HEK293T (cell line): ENCODE measurements around the gene BCL2.

Source experiments
- CTCF ChIA-PET: fragments of 350-600 bp; formaldehyde crosslinking; extraction: SDS; loops from one replicate; lab custom pipeline; 2021; ENCODE audit warnings: antibody characterized with exemption, inconsistent platforms; lab: Yijun Ruan, JAX
- POLR2A ChIA-PET: fragments of 350-600 bp; formaldehyde crosslinking; extraction: SDS; loops from one replicate; lab custom pipeline; 2020; ENCODE audit warnings: antibody characterized with exemption, inconsistent platforms; lab: Yijun Ruan, JAX
- DNase-seq: peaks from one replicate; pipeline ENCODE4 v3.0.0; 2012; ENCODE audit warnings: mixed read lengths; ENCODE audit errors: extremely low spot score
- ARNT ChIP-seq: fragments of 450-650 bp; IDR thresholded peaks from 2 replicates; pipeline ENCODE4 v1.6.1; 2017; ENCODE audit warnings: mild to moderate bottlenecking
- BHLHE40 ChIP-seq: fragments of 450-650 bp; IDR thresholded peaks from 2 replicates; pipeline ENCODE4 v1.6.1; 2016; ENCODE audit warnings: mild to moderate bottlenecking, moderate library complexity, borderline replicate concordance
- CTBP1 ChIP-seq: fragments of 450-650 bp; IDR thresholded peaks from 2 replicates; pipeline ENCODE4 v1.6.1; 2016; ENCODE audit warnings: borderline replicate concordance
- ELF4 ChIP-seq: fragments of 450-650 bp; IDR thresholded peaks from 2 replicates; pipeline ENCODE4 v1.6.1; 2017; ENCODE audit warnings: antibody characterized with exemption
- FOXA1 ChIP-seq: fragments of 450-650 bp; IDR thresholded peaks from 2 replicates; pipeline ENCODE4 v1.6.1; 2016; ENCODE audit warnings: mild to moderate bottlenecking
- FOXK2 ChIP-seq: fragments of 450-650 bp; IDR thresholded peaks from 2 replicates; pipeline ENCODE4 v1.6.1; 2016; ENCODE audit warnings: mild to moderate bottlenecking
- FOXM1 ChIP-seq: fragments of 450-650 bp; IDR thresholded peaks from 2 replicates; pipeline ENCODE4 v1.6.1; 2017; ENCODE audit warnings: mild to moderate bottlenecking, borderline replicate concordance
- HDGF ChIP-seq: fragments of 450-650 bp; IDR thresholded peaks from 2 replicates; pipeline ENCODE4 v1.6.1; 2017; ENCODE audit warnings: antibody characterized with exemption, borderline replicate concordance
- L3MBTL2 ChIP-seq: fragments of 450-650 bp; conservative IDR thresholded peaks from 2 replicates; pipeline ENCODE4 v1.6.1; 2016; ENCODE audit warnings: mild to moderate bottlenecking
- LEF1 ChIP-seq: fragments of 450-650 bp; IDR thresholded peaks from 2 replicates; pipeline ENCODE4 v1.6.1; 2017; ENCODE audit warnings: mild to moderate bottlenecking, borderline replicate concordance
- NFRKB ChIP-seq: fragments of 450-650 bp; IDR thresholded peaks from 2 replicates; pipeline ENCODE4 v1.6.1; 2016; ENCODE audit warnings: mild to moderate bottlenecking, moderate library complexity
- PKNOX1 ChIP-seq: fragments of 450-650 bp; IDR thresholded peaks from 2 replicates; pipeline ENCODE4 v1.6.1; 2016
- SP1 ChIP-seq: fragments of 450-650 bp; IDR thresholded peaks from 2 replicates; pipeline ENCODE4 v1.6.1; 2017
- SUZ12 ChIP-seq: fragments of 450-650 bp; IDR thresholded peaks from 2 replicates; pipeline ENCODE4 v1.6.1; 2016; ENCODE audit warnings: mild to moderate bottlenecking
- TARDBP ChIP-seq: fragments of 450-650 bp; IDR thresholded peaks from 2 replicates; pipeline ENCODE4 v1.6.1; 2016
- ZNF384 ChIP-seq: fragments of 450-650 bp; IDR thresholded peaks from 2 replicates; pipeline ENCODE4 v1.6.1; 2016

BCL2 gene

GRCh38 chr18:63261029-63261428 lies 58.5 kb downstream of the BCL2 start:
- CTCF ChIA-PET: interaction anchor here (0.6 kb wide), 1 partner anchor 176 kb away, joined by 7 read pairs; no protein-coding TSS in a partner anchor
- DNase-seq: no peak
- TF ChIP-seq HDGF: no peak
- POLR2A ChIA-PET: no interaction called here

GRCh38 chr18:63260380-63260754 lies 59.2 kb downstream of the BCL2 start:
- ChIA-PET CTCF (interaction anchor here (0.6 kb wide), 1 partner anchor 175 kb away, joined by 7 read pairs; no protein-coding TSS in a partner anchor), POLR2A (no interaction called here)
- no peak for DNase-seq
- TF ChIP-seq HDGF: no peak
- TF ChIP-seq SUZ12: no peak
- no peak for TF ChIP-seq NFRKB
- TF ChIP-seq FOXK2: no peak
- TF ChIP-seq PKNOX1: no peak
- TF ChIP-seq TARDBP: no peak
- TF ChIP-seq L3MBTL2: no peak
- TF ChIP-seq ELF4: no peak
- TF ChIP-seq FOXA1: no peak
- TF ChIP-seq ARNT: no peak
- no peak for TF ChIP-seq CTBP1
- no peak for TF ChIP-seq FOXM1
- no peak for TF ChIP-seq SP1
- TF ChIP-seq LEF1: no peak

GRCh38 chr18:63259567-63260379 lies 59.8 kb downstream of the BCL2 start:
- no peak for TF ChIP-seq ARNT
- TF ChIP-seq FOXM1: no peak
- no peak for TF ChIP-seq FOXK2
- no peak for TF ChIP-seq BHLHE40
- no peak for TF ChIP-seq FOXA1
- TF ChIP-seq SUZ12: no peak
- TF ChIP-seq PKNOX1: no peak
- no peak for TF ChIP-seq SP1
- TF ChIP-seq ZNF384: no peak
- TF ChIP-seq TARDBP: no peak
- TF ChIP-seq CTBP1: no peak
- no peak for TF ChIP-seq ELF4
- no peak for TF ChIP-seq LEF1
- DNase-seq: no peak
- ChIA-PET POLR2A (no interaction called here), CTCF (no interaction called here)

- DNase-seq: no peak
- CTCF ChIA-PET: no interaction called here
- POLR2A ChIA-PET: no interaction called here
- TF ChIP-seq ELF4 (no peak), BHLHE40 (no peak), FOXM1 (no peak), SUZ12 (no peak), TARDBP (no peak), LEF1 (no peak), L3MBTL2 (no peak), CTBP1 (no peak), ARNT (no peak), NFRKB (no peak), FOXK2 (no peak), FOXA1 (no peak), ZNF384 (no peak)
Observed at GRCh38 chr18:63258749-63259566, 60.6 kb downstream of the BCL2 start.

- no peak for TF ChIP-seq SUZ12
- CTCF ChIA-PET: no interaction called here
- DNase-seq: no peak
- POLR2A ChIA-PET: no interaction called here
Observed at GRCh38 chr18:63257453-63257852, 62.1 kb downstream of the BCL2 start.

GRCh38 chr18:63255435-63255834 lies 64.1 kb downstream of the BCL2 start:
- ChIA-PET POLR2A (no interaction called here), CTCF (no interaction called here)
- no peak for DNase-seq
- no peak for TF ChIP-seq ARNT
- no peak for TF ChIP-seq FOXA1
- TF ChIP-seq TARDBP: no peak
- TF ChIP-seq SUZ12: no peak
- no peak for TF ChIP-seq CTBP1
- TF ChIP-seq ELF4: no peak
- TF ChIP-seq L3MBTL2: no peak
- TF ChIP-seq LEF1: no peak
- TF ChIP-seq ZNF384: no peak
- TF ChIP-seq HDGF: no peak
- TF ChIP-seq FOXM1: no peak
- no peak for TF ChIP-seq SP1
- no peak for TF ChIP-seq PKNOX1
- TF ChIP-seq NFRKB: no peak
